Activated B cell treated with CpG ODN at 0.5 μM for 24 hours (primary cell): ENCODE data around the gene TTC7B. TPM values are rescaled to one million over a fixed set of nuclear protein-coding genes. Genes with fewer than 3 reads are reported as not detected.

Experiments
- ATAC-seq: fragments of 200-7000 bp; cut with Tn5 transposase; one replicate; pipeline ENCODE4 v1.10.0; 2021; ENCODE audit warnings: low read depth, mild to moderate bottlenecking, moderate library complexity
- CTCF ChIA-PET: fragments of 350-600 bp; sonication (Branson Sonifier 250); formaldehyde crosslinking; loops from one replicate; lab custom pipeline; 2021; ENCODE audit warnings: antibody characterized with exemption; lab: Charles Lee
- POLR2A ChIA-PET: fragments of 350-600 bp; sonication (Branson Sonifier 250); formaldehyde crosslinking; loops from one replicate; lab custom pipeline; 2021; ENCODE audit warnings: antibody characterized with exemption; lab: Charles Lee
- DNase-seq: peaks from one replicate; pipeline ENCODE4 v3.0.0; 2022
- H3K27ac Mint-ChIP-seq: one replicate; pipeline ENCODE4 v1.8.0; 2020; ENCODE audit warnings: mixed read lengths
- H3K27me3 Mint-ChIP-seq: one replicate; pipeline ENCODE4 v1.8.0; 2021; ENCODE audit warnings: mixed read lengths
- H3K36me3 Mint-ChIP-seq: one replicate; pipeline ENCODE4 v1.8.0; 2021; ENCODE audit warnings: low read depth, mixed read lengths
- H3K4me1 Mint-ChIP-seq: one replicate; pipeline ENCODE4 v1.8.0; 2021; ENCODE audit warnings: mixed read lengths
- H3K4me3 Mint-ChIP-seq: one replicate; pipeline ENCODE4 v1.8.0; 2020; ENCODE audit warnings: mild to moderate bottlenecking, mixed read lengths
- H3K9me3 Mint-ChIP-seq: one replicate; pipeline ENCODE4 v1.8.0; 2020; ENCODE audit warnings: mixed read lengths
- CTCF ChIP-seq: fragments of 200-600 bp; IDR thresholded peaks from one replicate; pipeline ENCODE4 v1.8.0; 2022; ENCODE audit warnings: antibody characterized with exemption, mild to moderate bottlenecking
- intact Hi-C: fragments of 100-400 bp; cut with micrococcal nuclease; formaldehyde crosslinking; loops from one replicate; pipeline ENCODE4 v1.15.1; 2024
- total RNA-seq: library from RNA; stranded (reverse); gene quantifications from 2 replicates; pipeline ENCODE4 v1.2.3, GENCODE V29; 2022

TTC7B gene
- total RNA-seq, 1 donor from 2014 or later, result 1.9 TPM

- no peak for TF ChIP-seq CTCF
- POLR2A ChIA-PET, result no interaction called here
These were observed 196.3 kb downstream of the TTC7B start for GRCh38 chr14:90619911-90620310.

GRCh38 chr14:90617961-90618360, 198.3 kb downstream of the TTC7B start:
- ATAC-seq (no peak), DNase-seq (no peak)
- H3K27ac Mint-ChIP-seq, result no peak overlapping the region
- no peaks in the 10 kb centered on the region for H3K27me3 Mint-ChIP-seq
- no peaks in the 10 kb centered on the region for H3K4me1 Mint-ChIP-seq
- no peaks in the 10 kb centered on the region for H3K36me3 Mint-ChIP-seq
- CTCF ChIA-PET, result no interaction called here
- TF ChIP-seq CTCF, result no peak
- no peak overlapping the region for H3K4me3 Mint-ChIP-seq
- POLR2A ChIA-PET, result no interaction called here
- intact Hi-C loops, result no loop called here
- no peaks in the 10 kb centered on the region for H3K9me3 Mint-ChIP-seq

More at GRCh38 chr14:90619911-90620310, 196.3 kb downstream of the TTC7B start:
- CTCF ChIA-PET, result no interaction called here
- Mint-ChIP-seq H3K27me3 (no peaks in the 10 kb centered on the region), H3K27ac (no peak overlapping the region), H3K4me1 (no peaks in the 10 kb centered on the region), H3K4me3 (no peak overlapping the region), H3K36me3 (no peaks in the 10 kb centered on the region), H3K9me3 (no peaks in the 10 kb centered on the region)
- DNase-seq (no peak), ATAC-seq (no peak)
- intact Hi-C loops, result no loop called here

GRCh38 chr14:90616881-90617280, 199.3 kb downstream of the TTC7B start:
- TF ChIP-seq CTCF, result no peak
- no peak overlapping the region for H3K4me3 Mint-ChIP-seq
- no peaks in the 10 kb centered on the region for H3K36me3 Mint-ChIP-seq
- no peaks in the 10 kb centered on the region for H3K9me3 Mint-ChIP-seq
- ChIA-PET CTCF (no interaction called here), POLR2A (no interaction called here)
- no peaks in the 10 kb centered on the region for H3K27me3 Mint-ChIP-seq
- H3K27ac Mint-ChIP-seq, result no peak overlapping the region
- DNase-seq, result no peak
- H3K4me1 Mint-ChIP-seq, result no peaks in the 10 kb centered on the region
- no peak for ATAC-seq
- intact Hi-C loops, result no loop called here

- no peak overlapping the region for H3K4me3 Mint-ChIP-seq
- no peak overlapping the region for H3K27ac Mint-ChIP-seq
- H3K36me3 Mint-ChIP-seq, result no peaks in the 10 kb centered on the region
- CTCF ChIA-PET, result no interaction called here
- intact Hi-C loops, result no loop called here
- no peak for TF ChIP-seq CTCF
- no peaks in the 10 kb centered on the region for H3K27me3 Mint-ChIP-seq
- no peaks in the 10 kb centered on the region for H3K4me1 Mint-ChIP-seq
- no peak for ATAC-seq
- H3K9me3 Mint-ChIP-seq, result no peaks in the 10 kb centered on the region
- POLR2A ChIA-PET, result no interaction called here
- DNase-seq, result no peak
These were observed 199.9 kb downstream of the TTC7B start for GRCh38 chr14:90616313-90616712.

GRCh38 chr14:90615517-90616060, 200.6 kb downstream of the TTC7B start:
- DNase-seq (no peak), ATAC-seq (no peak)
- CTCF ChIA-PET, result no interaction called here
- Mint-ChIP-seq H3K4me1 (no peaks in the 10 kb centered on the region), H3K27ac (no peak overlapping the region), H3K27me3 (no peaks in the 10 kb centered on the region), H3K9me3 (no peaks in the 10 kb centered on the region), H3K36me3 (no peaks in the 10 kb centered on the region), H3K4me3 (no peak overlapping the region)
- TF ChIP-seq CTCF, result no peak
- intact Hi-C loops, result no loop called here
- POLR2A ChIA-PET, result no interaction called here
